Esophagus muscularis mucosa (tissue), 4 donors: Measurements from ENCODE around the gene KHDRBS2. TPM values are rescaled to one million over a fixed set of nuclear protein-coding genes. Genes with fewer than 3 reads are reported as not detected.

Source experiments
- DNase-seq: peaks from one replicate; pipeline ENCODE4 v3.0.0-alpha.2; 2017; ENCODE audit errors: extremely low spot score
- H3K27ac ChIP-seq, 4 donors: fragments of 200-600 bp; sonication (generic); replicated peaks in 1 of 4; 1 replicate in 3 of 4; 2 replicates in 1 of 4; pipeline ENCODE4 v1.5.1; 2016 to 2019; ENCODE audit warnings: mild to moderate bottlenecking in 1 of 4
- H3K27me3 ChIP-seq, 4 donors: fragments of 200-600 bp; sonication (generic); one replicate each; pipeline versions ENCODE4 v1.5.1 to v1.6.0; 2016 to 2019
- H3K36me3 ChIP-seq, 4 donors: fragments of 200-600 bp; sonication (generic); one replicate each; pipeline ENCODE4 v1.5.1; 2016 to 2019
- H3K4me1 ChIP-seq, 4 donors: fragments of 200-600 bp; sonication (generic); one replicate each; pipeline ENCODE4 v1.5.1; 2016 to 2019
- H3K4me3 ChIP-seq, 4 donors: fragments of 200-600 bp; sonication (generic); 1 replicate in 2 of 4; 2 replicates in 2 of 4; pipeline ENCODE4 v1.5.1; 2016 to 2019; ENCODE audit warnings: mild to moderate bottlenecking in 4 of 4, moderate library complexity in 1 of 4
- H3K9me3 ChIP-seq, 4 donors: fragments of 200-600 bp; sonication (generic); 1 replicate in 3 of 4; 2 replicates in 1 of 4; pipeline ENCODE4 v1.5.1; 2016 to 2019
- EP300 ChIP-seq: sonication (generic); formaldehyde crosslinking; IDR thresholded peaks from one replicate; pipeline ENCODE4 v1.6.1; 2017; ENCODE audit warnings: antibody characterized with exemption
- POLR2A ChIP-seq: fragments of 450-650 bp; IDR thresholded peaks from one replicate; pipeline ENCODE4 v1.6.1; 2017; ENCODE audit warnings: antibody characterized with exemption, moderate library complexity, mild to moderate bottlenecking, low read depth
- POLR2AphosphoS5 ChIP-seq, 2 donors: sonication (generic); formaldehyde crosslinking; IDR thresholded peaks; one replicate each; pipeline ENCODE4 v1.6.1; 2017; ENCODE audit warnings: antibody characterized with exemption in 2 of 2
- WGBS: methylation state at CpG from one replicate; pipeline ENCODE4 v1.1.5; 2018; 5-methylcytosine and 5-hydroxymethylcytosine counted together
- intact Hi-C: fragments of 100-400 bp; cut with DNase I; formaldehyde crosslinking; loops from one replicate; pipeline ENCODE4 v1.15.1; 2023
- total RNA-seq, 4 donors: library from RNA; depleted of rRNA; stranded (reverse); fragments of >200 nt; gene quantifications; one replicate each; pipeline versions ENCODE4 v1.1.0 to v1.2.1, GENCODE V29; 2016
- TF ChIP-seq, protein P1 (sequence below), 3 experiments: fragments of 200-600 bp in 2 of 3; fragments of 450-650 bp in 1 of 3; sonication (generic) in 2 of 3; IDR thresholded peaks; one replicate each; pipeline ENCODE4 v1.5.1; 2017 to 2019; ENCODE audit warnings: antibody characterized with exemption in 3 of 3, mild to moderate bottlenecking in 2 of 3, moderate library complexity in 1 of 3

The KHDRBS2 gene
- total RNA-seq, 4 donors from 2014 or later: 0.17 to 1.7 (median 0.32) TPM; not detected in 1

DNA sequence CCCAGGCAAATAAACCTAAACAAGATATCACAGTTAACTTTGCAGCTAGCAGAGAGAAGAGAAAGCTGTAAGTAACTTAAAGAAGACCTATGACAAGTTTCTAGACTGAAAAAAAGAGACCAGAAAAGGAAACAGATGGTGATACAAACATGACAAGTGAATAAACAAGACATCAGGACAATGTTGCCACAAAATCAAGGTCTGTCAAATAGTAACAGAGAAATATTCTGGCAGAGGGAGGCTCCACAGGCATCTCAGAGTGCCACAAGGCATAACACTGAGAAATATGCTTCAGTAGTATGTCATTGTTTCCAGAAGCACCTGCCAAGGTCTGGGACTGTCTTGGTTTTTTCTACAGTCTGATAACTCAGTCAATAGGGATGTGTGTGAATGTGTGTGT is 332.2 kb downstream of the KHDRBS2 start:
- H3K27me3 ChIP-seq: no peaks in the 10 kb centered on the region
- DNase-seq: no peak
- peaks cover 0 to 7% (median 3%) of the 10 kb centered on the region in 4 donors for H3K9me3 ChIP-seq
- no peak overlapping the region for H3K27ac ChIP-seq
- no peaks in the 10 kb centered on the region for H3K4me1 ChIP-seq
- H3K4me3 ChIP-seq: no peak overlapping the region
- TF ChIP-seq EP300: no peak
- TF ChIP-seq POLR2A: no peak
- no peak for TF ChIP-seq POLR2AphosphoS5 (IDR thresholded peaks at IDR 0.05)
- TF ChIP-seq, protein P1, sequence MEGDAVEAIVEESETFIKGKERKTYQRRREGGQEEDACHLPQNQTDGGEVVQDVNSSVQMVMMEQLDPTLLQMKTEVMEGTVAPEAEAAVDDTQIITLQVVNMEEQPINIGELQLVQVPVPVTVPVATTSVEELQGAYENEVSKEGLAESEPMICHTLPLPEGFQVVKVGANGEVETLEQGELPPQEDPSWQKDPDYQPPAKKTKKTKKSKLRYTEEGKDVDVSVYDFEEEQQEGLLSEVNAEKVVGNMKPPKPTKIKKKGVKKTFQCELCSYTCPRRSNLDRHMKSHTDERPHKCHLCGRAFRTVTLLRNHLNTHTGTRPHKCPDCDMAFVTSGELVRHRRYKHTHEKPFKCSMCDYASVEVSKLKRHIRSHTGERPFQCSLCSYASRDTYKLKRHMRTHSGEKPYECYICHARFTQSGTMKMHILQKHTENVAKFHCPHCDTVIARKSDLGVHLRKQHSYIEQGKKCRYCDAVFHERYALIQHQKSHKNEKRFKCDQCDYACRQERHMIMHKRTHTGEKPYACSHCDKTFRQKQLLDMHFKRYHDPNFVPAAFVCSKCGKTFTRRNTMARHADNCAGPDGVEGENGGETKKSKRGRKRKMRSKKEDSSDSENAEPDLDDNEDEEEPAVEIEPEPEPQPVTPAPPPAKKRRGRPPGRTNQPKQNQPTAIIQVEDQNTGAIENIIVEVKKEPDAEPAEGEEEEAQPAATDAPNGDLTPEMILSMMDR (IDR thresholded peaks at IDR 0.05): no peak
- intact Hi-C loops: no loop called here
- H3K36me3 ChIP-seq: no peaks in the 10 kb centered on the region

DNA sequence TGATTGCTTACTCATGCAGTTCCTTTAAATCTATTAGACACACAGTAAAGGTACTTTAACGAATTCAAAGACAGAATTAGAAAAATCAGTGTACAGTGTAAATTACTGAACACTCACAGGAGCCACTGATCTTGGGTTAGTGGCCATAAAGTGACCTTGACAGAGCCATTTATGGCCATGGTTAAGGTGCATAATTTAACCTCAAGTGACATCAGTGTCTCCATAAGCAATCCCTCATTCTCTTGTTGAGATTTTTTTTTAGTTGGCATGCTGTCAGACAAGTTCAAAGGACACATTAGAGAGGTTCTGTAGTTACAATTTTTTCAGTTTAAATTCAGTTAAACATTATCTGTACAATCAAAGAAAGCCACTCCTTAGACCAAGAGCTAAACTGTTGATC is 334.4 kb downstream of the KHDRBS2 start:
- DNase-seq: no peak
- Histone ChIP-seq H3K27ac (no peak overlapping the region), H3K4me3 (no peak overlapping the region), H3K36me3 (no peaks in the 10 kb centered on the region), H3K27me3 (no peaks in the 10 kb centered on the region), H3K9me3 (no peaks in the 10 kb centered on the region), H3K4me1 (no peaks in the 10 kb centered on the region)
- 82% methylated on average over 1 of the region's 1 CpG for whole genome bisulfite sequencing
- TF ChIP-seq, protein P1 (IDR thresholded peaks at IDR 0.05): no peak
- no peak for TF ChIP-seq POLR2AphosphoS5 (IDR thresholded peaks at IDR 0.05)
- TF ChIP-seq EP300: no peak
- TF ChIP-seq POLR2A: no peak
- intact Hi-C loops: no loop called here

DNA sequence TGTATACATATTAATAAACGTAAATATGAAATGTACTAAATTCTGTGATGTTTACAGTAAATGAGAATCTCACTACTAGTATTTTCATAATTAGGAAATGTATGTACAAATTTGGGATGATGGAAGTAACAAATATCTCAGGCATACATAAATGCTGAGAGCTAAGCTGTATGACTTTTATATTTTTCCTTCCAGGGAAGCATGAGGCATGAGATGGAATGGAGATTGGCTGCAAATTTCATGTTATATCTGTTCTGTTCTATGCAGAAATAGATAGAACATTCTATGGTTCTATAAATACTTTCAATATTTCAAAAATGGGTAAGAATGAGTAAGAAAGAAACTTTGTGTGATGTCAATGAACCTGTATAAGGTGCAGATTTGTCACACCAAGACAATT is 335.2 kb downstream of the KHDRBS2 start:
- no peaks in the 10 kb centered on the region for H3K36me3 ChIP-seq
- 86% methylated on average over 1 of the region's 1 CpG for WGBS
- H3K27ac ChIP-seq: no peak overlapping the region
- no peak for DNase-seq
- H3K4me1 ChIP-seq: no peaks in the 10 kb centered on the region
- TF ChIP-seq POLR2AphosphoS5 (IDR thresholded peaks at IDR 0.05) (no peak), EP300 (no peak), POLR2A (no peak)
- TF ChIP-seq, protein P1 (IDR thresholded peaks at IDR 0.05): no peak
- no peak overlapping the region for H3K4me3 ChIP-seq
- intact Hi-C loops: no loop called here
- no peaks in the 10 kb centered on the region for H3K9me3 ChIP-seq
- H3K27me3 ChIP-seq: no peaks in the 10 kb centered on the region

DNA sequence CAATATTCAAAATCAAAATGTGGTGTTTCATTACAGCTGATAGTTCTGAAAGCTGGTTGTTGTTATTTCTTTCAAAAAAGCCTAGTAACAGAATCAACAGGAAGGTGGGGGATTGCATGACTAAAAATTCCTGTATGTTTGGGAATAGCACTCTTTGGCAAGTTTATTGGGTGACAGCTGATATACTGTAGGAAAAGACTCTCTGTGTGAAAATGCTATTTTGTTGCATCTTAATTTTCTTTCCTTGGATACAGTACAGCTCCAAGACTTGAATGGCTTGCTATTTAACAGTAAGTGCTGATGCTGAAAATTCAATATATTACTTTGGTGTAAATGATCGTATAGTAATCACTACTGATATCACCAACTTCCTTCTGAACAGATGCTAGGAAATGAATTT is 336.1 kb downstream of the KHDRBS2 start:
- intact Hi-C loops: no loop called here
- Histone ChIP-seq H3K36me3 (no peaks in the 10 kb centered on the region), H3K9me3 (no peaks in the 10 kb centered on the region), H3K4me1 (no peaks in the 10 kb centered on the region), H3K27ac (no peak overlapping the region), H3K27me3 (no peaks in the 10 kb centered on the region), H3K4me3 (no peak overlapping the region)
- WGBS: 91% methylated on average over 1 of the region's 1 CpG
- no peak for TF ChIP-seq POLR2A
- DNase-seq: no peak

DNA sequence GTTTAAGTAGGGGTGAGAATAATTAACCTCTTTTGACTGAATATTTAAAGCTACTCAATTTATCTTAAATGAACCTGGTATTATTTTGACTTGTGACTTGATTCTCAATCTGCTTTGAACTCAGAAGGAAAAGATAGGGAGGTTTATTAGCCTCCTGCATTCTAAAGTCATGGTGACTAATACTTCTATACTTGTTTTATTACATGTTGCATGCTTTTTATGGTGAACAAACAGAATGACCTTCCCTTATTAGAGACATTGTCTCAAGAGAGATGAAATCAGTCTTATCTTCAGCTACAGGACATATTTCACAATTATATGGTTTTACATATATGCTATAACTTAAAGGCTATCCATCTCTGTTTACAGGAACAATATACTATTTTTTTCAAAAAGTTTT is 336.9 kb downstream of the KHDRBS2 start:
- DNase-seq: no peak
- H3K27ac ChIP-seq: no peak overlapping the region
- intact Hi-C loops: no loop called here
- H3K9me3 ChIP-seq: no peaks in the 10 kb centered on the region
- no peak for TF ChIP-seq POLR2A
- no peaks in the 10 kb centered on the region for H3K4me1 ChIP-seq
- H3K27me3 ChIP-seq: no peaks in the 10 kb centered on the region
- no peaks in the 10 kb centered on the region for H3K36me3 ChIP-seq
- no peak overlapping the region for H3K4me3 ChIP-seq

DNA sequence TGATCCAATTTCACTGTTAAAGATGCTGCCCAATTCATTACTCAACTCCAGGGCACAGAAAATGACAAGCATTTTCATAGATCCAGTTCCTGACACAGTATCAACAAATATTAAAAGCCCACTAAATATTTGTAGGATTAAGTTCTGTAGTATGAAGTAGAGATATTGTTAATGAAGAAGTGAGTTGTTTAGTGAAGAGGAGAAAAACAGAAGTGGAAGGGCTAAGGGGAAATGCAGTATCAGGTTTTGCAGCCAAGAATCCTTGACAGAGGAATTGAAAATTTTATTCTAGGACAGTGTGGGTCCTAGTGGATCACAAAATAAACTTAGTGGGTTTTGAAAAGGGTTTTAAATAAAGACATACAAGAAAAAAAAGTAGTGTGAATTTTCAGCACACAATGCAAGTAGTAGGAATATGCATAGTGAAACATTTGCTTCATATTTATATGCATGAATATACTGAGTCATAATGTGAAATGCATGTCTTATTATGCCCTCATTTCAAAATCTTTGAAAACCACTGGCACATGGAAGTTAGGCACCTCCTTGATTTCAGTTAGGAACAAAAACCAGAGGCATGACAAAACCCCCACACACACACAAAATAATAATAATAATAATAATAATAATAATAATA is 338.6 kb downstream of the KHDRBS2 start:
- intact Hi-C loops: no loop called here

More for the DNA sequence above, 338.6 kb downstream of the KHDRBS2 start:
- DNase-seq: no peak
- Histone ChIP-seq H3K9me3 (no peaks in the 10 kb centered on the region), H3K4me3 (no peak overlapping the region), H3K36me3 (no peaks in the 10 kb centered on the region), H3K27me3 (no peaks in the 10 kb centered on the region), H3K4me1 (no peaks in the 10 kb centered on the region), H3K27ac (no peak overlapping the region)
- TF ChIP-seq EP300 (no peak), POLR2A (no peak), POLR2AphosphoS5 (IDR thresholded peaks at IDR 0.05) (no peak)
- TF ChIP-seq, protein P1 (IDR thresholded peaks at IDR 0.05): no peak
